WTC11 (cell line): ENCODE data around the gene SEMA3C. TPM values are rescaled to one million over a fixed set of nuclear protein-coding genes. Genes with fewer than 3 reads are reported as not detected.

Experiments
- ATAC-seq: fragments of 200-7000 bp; cut with Tn5 transposase; 2 replicates; pipeline ENCODE4 v1.10.0; 2021; ENCODE audit warnings: mild to moderate bottlenecking, moderate library complexity
- CTCF ChIA-PET: fragments of 300-600 bp; sonication (Branson Sonifier 250); formaldehyde crosslinking; loops from one replicate; lab custom pipeline; 2021; ENCODE audit warnings: antibody characterized with exemption; lab: Charles Lee
- POLR2A ChIA-PET: fragments of 350-600 bp; sonication (Branson Sonifier 250); formaldehyde crosslinking; loops from one replicate; lab custom pipeline; 2021; ENCODE audit warnings: antibody characterized with exemption; lab: Charles Lee
- DNase-seq: peaks from one replicate; pipeline ENCODE4 v3.0.0; 2021; ENCODE audit warnings: low spot score
- H3K27ac Mint-ChIP-seq: 2 replicates; pipeline ENCODE4 v1.8.0; 2021; ENCODE audit warnings: mixed read lengths
- H3K27me3 Mint-ChIP-seq: 2 replicates; pipeline ENCODE4 v1.8.0; 2021; ENCODE audit warnings: low read depth, mild to moderate bottlenecking, moderate library complexity, mixed read lengths
- H3K36me3 Mint-ChIP-seq: 2 replicates; pipeline ENCODE4 v1.8.0; 2021; ENCODE audit warnings: mixed read lengths
- H3K4me1 Mint-ChIP-seq: 2 replicates; pipeline ENCODE4 v1.8.0; 2022; ENCODE audit warnings: mixed read lengths
- H3K4me3 Mint-ChIP-seq: 2 replicates; pipeline ENCODE4 v1.8.0; 2021; ENCODE audit warnings: mild to moderate bottlenecking, moderate library complexity, mixed read lengths
- H3K9me3 Mint-ChIP-seq: 2 replicates; pipeline ENCODE4 v1.8.0; 2021; ENCODE audit warnings: mixed read lengths
- CBFB ChIP-seq: sonication (generic); formaldehyde crosslinking; IDR thresholded peaks from 2 replicates; pipeline ENCODE4 v1.8.1; 2022; ENCODE audit warnings: mild to moderate bottlenecking, low read depth, missing genetic modification reagents
- ELF4 ChIP-seq: sonication (generic); formaldehyde crosslinking; IDR thresholded peaks from 2 replicates; pipeline ENCODE4 v1.8.1; 2022; ENCODE audit warnings: low read depth, mild to moderate bottlenecking, moderate library complexity, missing genetic modification reagents
- FOXK1 ChIP-seq: sonication (generic); formaldehyde crosslinking; IDR thresholded peaks from 2 replicates; pipeline ENCODE4 v1.8.0; 2022; ENCODE audit warnings: mild to moderate bottlenecking, moderate library complexity, missing genetic modification reagents
- GABPB1 ChIP-seq: sonication (generic); formaldehyde crosslinking; IDR thresholded peaks from 2 replicates; pipeline ENCODE4 v1.8.1; 2023; ENCODE audit warnings: mild to moderate bottlenecking, missing genetic modification reagents
- GTF2I ChIP-seq: fragments of 250-450 bp; sonication (Bioruptor Pico); conservative IDR thresholded peaks from 2 replicates; pipeline ENCODE4 v1.4.0; 2021; ENCODE audit warnings: mild to moderate bottlenecking
- HMGA2 ChIP-seq: fragments of 250-450 bp; sonication (Bioruptor Pico); IDR thresholded peaks from 2 replicates; pipeline ENCODE4 v1.4.0; 2021; ENCODE audit warnings: mild to moderate bottlenecking, moderate library complexity
- JAZF1 ChIP-seq: fragments of 250-450 bp; sonication (Bioruptor Pico); IDR thresholded peaks from 2 replicates; pipeline ENCODE4 v1.9.0; 2021; ENCODE audit warnings: moderate library complexity, mild to moderate bottlenecking, inconsistent platforms
- RORB ChIP-seq: fragments of 250-450 bp; sonication (Bioruptor Pico); IDR thresholded peaks from 2 replicates; pipeline ENCODE4 v1.9.0; 2021; ENCODE audit warnings: mild to moderate bottlenecking
- SP1 ChIP-seq: sonication (generic); formaldehyde crosslinking; conservative IDR thresholded peaks from 2 replicates; pipeline ENCODE4 v1.8.1; 2022; ENCODE audit warnings: missing genetic modification reagents
- TCF7 ChIP-seq: sonication (generic); formaldehyde crosslinking; IDR thresholded peaks from 2 replicates; pipeline ENCODE4 v1.8.0; 2022; ENCODE audit warnings: mild to moderate bottlenecking, low read depth, missing genetic modification reagents, moderate library complexity
- TP53 ChIP-seq: sonication (generic); formaldehyde crosslinking; IDR thresholded peaks from 2 replicates; pipeline ENCODE4 v1.8.1; 2023; ENCODE audit warnings: mild to moderate bottlenecking, missing genetic modification reagents
- ZBTB21 ChIP-seq: sonication (generic); formaldehyde crosslinking; IDR thresholded peaks from 2 replicates; pipeline ENCODE4 v1.8.1; 2023; ENCODE audit warnings: mild to moderate bottlenecking, missing genetic modification reagents, borderline replicate concordance
- ZNF138 ChIP-seq: sonication (generic); formaldehyde crosslinking; conservative IDR thresholded peaks from 2 replicates; pipeline ENCODE4 v1.8.1; 2022; ENCODE audit warnings: mild to moderate bottlenecking, moderate library complexity, missing genetic modification reagents
- ZNF263 ChIP-seq: sonication (generic); formaldehyde crosslinking; IDR thresholded peaks from 2 replicates; pipeline ENCODE4 v1.8.1; 2022; ENCODE audit warnings: low read depth, mild to moderate bottlenecking, moderate library complexity, missing genetic modification reagents
- ZNF423 ChIP-seq: fragments of 250-450 bp; sonication (Bioruptor Pico); IDR thresholded peaks from 2 replicates; pipeline ENCODE4 v2.1.2; 2022; ENCODE audit warnings: mild to moderate bottlenecking, moderate library complexity
- total RNA-seq: library from RNA; stranded (reverse); gene quantifications from 3 replicates; pipeline ENCODE4 v1.2.3, GENCODE V29; 2021
- TF ChIP-seq, protein P1 (sequence below): sonication (generic); formaldehyde crosslinking; IDR thresholded peaks from 2 replicates; pipeline ENCODE4 v1.8.0; 2023; ENCODE audit warnings: missing genetic modification reagents
- TF ChIP-seq, protein P2 (sequence below): sonication (generic); formaldehyde crosslinking; IDR thresholded peaks from 2 replicates; pipeline ENCODE4 v1.8.1; 2023; ENCODE audit warnings: mild to moderate bottlenecking, missing genetic modification reagents
- TF ChIP-seq, protein P3 (sequence below): sonication (generic); formaldehyde crosslinking; IDR thresholded peaks from 2 replicates; pipeline ENCODE4 v1.8.0; 2022; ENCODE audit warnings: mild to moderate bottlenecking, missing genetic modification reagents
- TF ChIP-seq, protein P4 (sequence below): sonication (generic); formaldehyde crosslinking; IDR thresholded peaks from 2 replicates; pipeline ENCODE4 v1.8.1; 2022; ENCODE audit warnings: mild to moderate bottlenecking, moderate library complexity, missing genetic modification reagents
- TF ChIP-seq, protein P5 (sequence below): sonication (generic); formaldehyde crosslinking; conservative IDR thresholded peaks from 2 replicates; pipeline ENCODE4 v1.8.1; 2023; ENCODE audit warnings: mild to moderate bottlenecking, low read depth, missing genetic modification reagents, moderate library complexity
- TF ChIP-seq, protein P6 (sequence below): sonication (generic); formaldehyde crosslinking; IDR thresholded peaks from 2 replicates; pipeline ENCODE4 v1.8.1; 2022; ENCODE audit warnings: low read depth, missing genetic modification reagents, borderline replicate concordance

The SEMA3C gene
- total RNA-seq, 1 experiment from 2014 or later, result 2.1 TPM

DNA sequence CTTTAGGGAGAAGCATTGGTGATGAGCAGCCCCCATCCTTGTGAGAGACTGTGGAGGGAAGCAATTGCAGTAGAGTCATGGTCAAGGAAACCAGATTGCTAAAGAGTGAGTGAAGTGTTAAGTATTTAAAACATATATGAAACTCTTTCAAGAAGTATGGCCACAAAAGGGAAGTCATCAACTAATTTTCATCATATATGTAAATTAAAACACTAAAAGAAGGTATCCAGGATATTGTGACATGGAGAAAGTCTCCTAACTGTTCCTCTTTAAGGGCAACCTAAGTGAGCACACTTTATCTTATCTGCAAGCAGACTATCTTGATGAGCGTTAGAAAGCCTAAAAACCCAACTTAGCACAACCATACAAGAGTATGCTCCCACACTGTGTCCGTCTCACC lies 210.7 kb downstream of the SEMA3C start:
- TF ChIP-seq GABPB1 (CRISPR knock-in tag), result no peak
- Mint-ChIP-seq H3K4me1 (peaks cover 16% of the 10 kb centered on the region), H3K27me3 (peaks cover 3% of the 10 kb centered on the region; the same call in 1 of the 2 replicates), H3K27ac (no peak overlapping the region), H3K9me3 (peaks cover 12% of the 10 kb centered on the region), H3K4me3 (no peak overlapping the region), H3K36me3 (peaks cover 7% of the 10 kb centered on the region)
- ChIA-PET CTCF (no interaction called here), POLR2A (no interaction called here)
- ATAC-seq (no peak), DNase-seq (no peak)

DNA sequence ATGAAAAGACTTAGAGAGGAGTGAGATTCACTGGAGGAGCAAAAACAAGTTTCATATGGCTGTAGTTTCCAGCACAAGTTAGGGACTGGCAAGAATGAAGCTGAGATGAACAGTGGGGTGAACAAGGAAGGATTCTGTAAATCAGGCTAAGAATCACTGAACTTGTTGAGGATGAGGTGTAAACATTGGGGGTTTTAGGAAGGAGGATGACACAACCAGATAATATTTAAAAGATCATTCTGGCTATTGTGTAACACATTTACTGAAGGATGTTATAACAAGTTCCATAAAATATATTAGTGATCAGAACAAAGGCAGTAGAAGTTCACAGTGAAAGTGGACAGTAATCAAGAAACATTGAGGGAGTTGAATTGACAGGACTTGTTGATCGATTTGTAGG lies 211.5 kb downstream of the SEMA3C start:
- Mint-ChIP-seq H3K4me1 (peaks cover 11% of the 10 kb centered on the region), H3K27me3 (no peaks in the 10 kb centered on the region), H3K9me3 (peaks cover 7% of the 10 kb centered on the region; the same call in 1 of the 2 replicates), H3K27ac (no peak overlapping the region), H3K36me3 (0 out of 2 replicates have a peak, but pooled peaks cover 2% of the 10 kb centered on the region), H3K4me3 (no peak overlapping the region)
- DNase-seq (no peak), ATAC-seq (no peak)
- ChIA-PET POLR2A (interaction anchor here (0.7 kb wide), 1 partner anchor 704 kb away, joined by 5 read pairs; no protein-coding TSS in a partner anchor), CTCF (no interaction called here)
- TF ChIP-seq RORB (CRISPR knock-in tag) (no peak), GABPB1 (CRISPR knock-in tag) (no peak)

DNA sequence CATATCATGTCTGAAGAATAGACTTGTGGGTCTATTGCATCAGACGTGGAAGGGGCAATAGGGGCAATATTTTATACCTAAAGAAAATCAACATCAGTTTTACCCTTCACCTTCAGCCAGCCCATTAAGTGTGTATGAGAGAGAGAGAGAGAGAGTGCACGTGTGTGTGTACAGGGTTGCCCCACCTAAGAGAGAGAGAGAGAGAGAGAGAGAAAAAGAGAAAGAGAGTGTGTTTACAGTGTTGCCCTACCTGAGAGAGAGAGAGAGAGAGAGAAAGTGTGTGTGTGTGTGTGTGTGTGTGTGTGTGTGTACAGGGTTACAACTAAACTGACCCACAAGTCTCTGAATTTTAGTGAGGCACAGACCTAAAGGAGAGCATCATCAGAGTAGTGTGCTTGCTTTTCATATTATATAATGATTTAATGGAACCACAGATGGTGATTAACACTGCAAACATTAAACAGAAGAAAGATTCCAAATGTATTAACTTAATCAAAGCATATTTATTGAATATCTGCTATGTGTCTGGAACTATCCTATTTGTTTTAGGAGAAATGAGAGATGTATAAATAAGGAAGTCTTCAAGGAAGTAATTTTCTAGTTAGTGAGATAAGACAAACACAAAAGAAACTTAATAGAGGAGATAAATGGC lies 213.6 kb downstream of the SEMA3C start:
- peaks cover 6% of the 10 kb centered on the region for H3K4me1 Mint-ChIP-seq
- ChIA-PET CTCF (no interaction called here), POLR2A (no interaction called here)
- no peaks in the 10 kb centered on the region for H3K36me3 Mint-ChIP-seq
- no peaks in the 10 kb centered on the region for H3K27me3 Mint-ChIP-seq
- H3K9me3 Mint-ChIP-seq, result peaks cover 7% of the 10 kb centered on the region; the same call in 1 of the 2 replicates
- ATAC-seq, result no peak
- H3K27ac Mint-ChIP-seq, result no peak overlapping the region
- no peak for DNase-seq
- no peak overlapping the region for H3K4me3 Mint-ChIP-seq
- TF ChIP-seq, protein P1, sequence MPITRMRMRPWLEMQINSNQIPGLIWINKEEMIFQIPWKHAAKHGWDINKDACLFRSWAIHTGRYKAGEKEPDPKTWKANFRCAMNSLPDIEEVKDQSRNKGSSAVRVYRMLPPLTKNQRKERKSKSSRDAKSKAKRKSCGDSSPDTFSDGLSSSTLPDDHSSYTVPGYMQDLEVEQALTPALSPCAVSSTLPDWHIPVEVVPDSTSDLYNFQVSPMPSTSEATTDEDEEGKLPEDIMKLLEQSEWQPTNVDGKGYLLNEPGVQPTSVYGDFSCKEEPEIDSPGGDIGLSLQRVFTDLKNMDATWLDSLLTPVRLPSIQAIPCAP, result no peak
- TF ChIP-seq JAZF1 (CRISPR knock-in tag), result no peak
- TF ChIP-seq CBFB, result no peak
- no peak for TF ChIP-seq FOXK1 (CRISPR knock-in tag)
- TF ChIP-seq, protein P2, sequence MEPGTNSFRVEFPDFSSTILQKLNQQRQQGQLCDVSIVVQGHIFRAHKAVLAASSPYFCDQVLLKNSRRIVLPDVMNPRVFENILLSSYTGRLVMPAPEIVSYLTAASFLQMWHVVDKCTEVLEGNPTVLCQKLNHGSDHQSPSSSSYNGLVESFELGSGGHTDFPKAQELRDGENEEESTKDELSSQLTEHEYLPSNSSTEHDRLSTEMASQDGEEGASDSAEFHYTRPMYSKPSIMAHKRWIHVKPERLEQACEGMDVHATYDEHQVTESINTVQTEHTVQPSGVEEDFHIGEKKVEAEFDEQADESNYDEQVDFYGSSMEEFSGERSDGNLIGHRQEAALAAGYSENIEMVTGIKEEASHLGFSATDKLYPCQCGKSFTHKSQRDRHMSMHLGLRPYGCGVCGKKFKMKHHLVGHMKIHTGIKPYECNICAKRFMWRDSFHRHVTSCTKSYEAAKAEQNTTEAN, result no peak
- TF ChIP-seq ZNF138 (CRISPR knock-in tag), result no peak
- TF ChIP-seq TCF7 (CRISPR knock-in tag), result no peak
- TF ChIP-seq TP53 (CRISPR knock-in tag), result no peak
- TF ChIP-seq GABPB1 (CRISPR knock-in tag), result no peak
- TF ChIP-seq ELF4 (CRISPR knock-in tag), result no peak
- TF ChIP-seq, protein P3, sequence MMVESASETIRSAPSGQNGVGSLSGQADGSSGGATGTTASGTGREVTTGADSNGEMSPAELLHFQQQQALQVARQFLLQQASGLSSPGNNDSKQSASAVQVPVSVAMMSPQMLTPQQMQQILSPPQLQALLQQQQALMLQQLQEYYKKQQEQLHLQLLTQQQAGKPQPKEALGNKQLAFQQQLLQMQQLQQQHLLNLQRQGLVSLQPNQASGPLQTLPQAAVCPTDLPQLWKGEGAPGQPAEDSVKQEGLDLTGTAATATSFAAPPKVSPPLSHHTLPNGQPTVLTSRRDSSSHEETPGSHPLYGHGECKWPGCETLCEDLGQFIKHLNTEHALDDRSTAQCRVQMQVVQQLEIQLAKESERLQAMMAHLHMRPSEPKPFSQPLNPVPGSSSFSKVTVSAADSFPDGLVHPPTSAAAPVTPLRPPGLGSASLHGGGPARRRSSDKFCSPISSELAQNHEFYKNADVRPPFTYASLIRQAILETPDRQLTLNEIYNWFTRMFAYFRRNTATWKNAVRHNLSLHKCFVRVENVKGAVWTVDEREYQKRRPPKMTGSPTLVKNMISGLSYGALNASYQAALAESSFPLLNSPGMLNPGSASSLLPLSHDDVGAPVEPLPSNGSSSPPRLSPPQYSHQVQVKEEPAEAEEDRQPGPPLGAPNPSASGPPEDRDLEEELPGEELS, result no peak

DNA sequence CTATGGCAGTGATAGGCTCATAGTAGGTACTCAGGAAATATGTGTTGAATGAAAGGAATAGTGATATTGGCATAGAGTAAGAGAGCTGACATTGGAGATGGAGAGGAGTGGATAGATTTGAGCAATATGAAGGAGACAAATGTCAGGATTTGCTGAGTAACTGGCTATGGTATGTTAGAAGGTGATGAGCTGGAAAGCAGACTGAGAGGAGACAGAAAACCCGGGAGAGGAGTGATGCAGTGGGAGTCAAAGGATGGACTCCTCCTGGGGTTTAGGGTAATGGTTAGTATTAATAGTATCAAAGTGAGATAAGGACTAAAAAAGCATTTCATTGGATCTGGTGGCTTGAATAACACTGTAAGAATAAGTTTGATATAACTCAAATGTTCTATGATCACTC lies 215.6 kb downstream of the SEMA3C start:
- H3K4me1 Mint-ChIP-seq, result peaks cover 9% of the 10 kb centered on the region
- ATAC-seq (no peak), DNase-seq (no peak)
- CTCF ChIA-PET, result interaction anchor here (1.2 kb wide), 1 partner anchor 554 kb away, joined by 3 read pairs; no protein-coding TSS in a partner anchor
- H3K36me3 Mint-ChIP-seq, result no peaks in the 10 kb centered on the region
- H3K9me3 Mint-ChIP-seq, result no peaks in the 10 kb centered on the region
- H3K27me3 Mint-ChIP-seq, result no peaks in the 10 kb centered on the region
- POLR2A ChIA-PET, result no interaction called here
- H3K4me3 Mint-ChIP-seq, result no peak overlapping the region
- no peak overlapping the region for H3K27ac Mint-ChIP-seq
- TF ChIP-seq ZNF423 (CRISPR knock-in tag) (no peak), HMGA2 (CRISPR knock-in tag) (no peak), SP1 (CRISPR knock-in tag) (no peak), ZNF263 (CRISPR knock-in tag) (no peak), GTF2I (CRISPR knock-in tag) (no peak), ZBTB21 (no peak)
- TF ChIP-seq, protein P4, sequence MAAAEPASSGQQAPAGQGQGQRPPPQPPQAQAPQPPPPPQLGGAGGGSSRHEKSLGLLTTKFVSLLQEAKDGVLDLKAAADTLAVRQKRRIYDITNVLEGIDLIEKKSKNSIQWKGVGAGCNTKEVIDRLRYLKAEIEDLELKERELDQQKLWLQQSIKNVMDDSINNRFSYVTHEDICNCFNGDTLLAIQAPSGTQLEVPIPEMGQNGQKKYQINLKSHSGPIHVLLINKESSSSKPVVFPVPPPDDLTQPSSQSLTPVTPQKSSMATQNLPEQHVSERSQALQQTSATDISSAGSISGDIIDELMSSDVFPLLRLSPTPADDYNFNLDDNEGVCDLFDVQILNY (CRISPR knock-in tag), result no peak
- TF ChIP-seq, protein P5, sequence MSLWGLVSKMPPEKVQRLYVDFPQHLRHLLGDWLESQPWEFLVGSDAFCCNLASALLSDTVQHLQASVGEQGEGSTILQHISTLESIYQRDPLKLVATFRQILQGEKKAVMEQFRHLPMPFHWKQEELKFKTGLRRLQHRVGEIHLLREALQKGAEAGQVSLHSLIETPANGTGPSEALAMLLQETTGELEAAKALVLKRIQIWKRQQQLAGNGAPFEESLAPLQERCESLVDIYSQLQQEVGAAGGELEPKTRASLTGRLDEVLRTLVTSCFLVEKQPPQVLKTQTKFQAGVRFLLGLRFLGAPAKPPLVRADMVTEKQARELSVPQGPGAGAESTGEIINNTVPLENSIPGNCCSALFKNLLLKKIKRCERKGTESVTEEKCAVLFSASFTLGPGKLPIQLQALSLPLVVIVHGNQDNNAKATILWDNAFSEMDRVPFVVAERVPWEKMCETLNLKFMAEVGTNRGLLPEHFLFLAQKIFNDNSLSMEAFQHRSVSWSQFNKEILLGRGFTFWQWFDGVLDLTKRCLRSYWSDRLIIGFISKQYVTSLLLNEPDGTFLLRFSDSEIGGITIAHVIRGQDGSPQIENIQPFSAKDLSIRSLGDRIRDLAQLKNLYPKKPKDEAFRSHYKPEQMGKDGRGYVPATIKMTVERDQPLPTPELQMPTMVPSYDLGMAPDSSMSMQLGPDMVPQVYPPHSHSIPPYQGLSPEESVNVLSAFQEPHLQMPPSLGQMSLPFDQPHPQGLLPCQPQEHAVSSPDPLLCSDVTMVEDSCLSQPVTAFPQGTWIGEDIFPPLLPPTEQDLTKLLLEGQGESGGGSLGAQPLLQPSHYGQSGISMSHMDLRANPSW (CRISPR knock-in tag), result no peak
- TF ChIP-seq, protein P6, sequence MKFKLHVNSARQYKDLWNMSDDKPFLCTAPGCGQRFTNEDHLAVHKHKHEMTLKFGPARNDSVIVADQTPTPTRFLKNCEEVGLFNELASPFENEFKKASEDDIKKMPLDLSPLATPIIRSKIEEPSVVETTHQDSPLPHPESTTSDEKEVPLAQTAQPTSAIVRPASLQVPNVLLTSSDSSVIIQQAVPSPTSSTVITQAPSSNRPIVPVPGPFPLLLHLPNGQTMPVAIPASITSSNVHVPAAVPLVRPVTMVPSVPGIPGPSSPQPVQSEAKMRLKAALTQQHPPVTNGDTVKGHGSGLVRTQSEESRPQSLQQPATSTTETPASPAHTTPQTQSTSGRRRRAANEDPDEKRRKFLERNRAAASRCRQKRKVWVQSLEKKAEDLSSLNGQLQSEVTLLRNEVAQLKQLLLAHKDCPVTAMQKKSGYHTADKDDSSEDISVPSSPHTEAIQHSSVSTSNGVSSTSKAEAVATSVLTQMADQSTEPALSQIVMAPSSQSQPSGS, result no peak
